Stomach (tissue), 9 donors: ENCODE measurements around the gene CYTH3. TPM values are rescaled to one million over a fixed set of nuclear protein-coding genes. Genes with fewer than 3 reads are reported as not detected.

Experiments used
- DNase-seq, 2 donors: peaks; one replicate each; pipeline versions ENCODE4 v3.0.0 to v3.0.0-alpha.2; 2013 to 2019
- H3K27ac ChIP-seq, 5 donors: fragments of 200-600 bp in 4 of 5; sonication (generic) in 4 of 5; one replicate each; pipeline ENCODE4 v1.5.1; 2013 to 2019; ENCODE audit warnings: mild to moderate bottlenecking in 1 of 5, moderate library complexity in 1 of 5
- H3K27me3 ChIP-seq, 3 donors: fragments of 200-600 bp; sonication (generic); one replicate each; pipeline ENCODE4 v1.5.1; 2017 to 2019; ENCODE audit warnings: mixed run types in 1 of 3
- H3K36me3 ChIP-seq, 4 donors: fragments of 200-600 bp; sonication (generic); 1 replicate in 3 of 4; 2 replicates in 1 of 4; pipeline ENCODE4 v1.5.1; 2016 to 2019
- H3K4me1 ChIP-seq, 4 donors: fragments of 200-600 bp; sonication (generic); one replicate each; pipeline ENCODE4 v1.5.1; 2016 to 2019
- H3K4me3 ChIP-seq, 4 donors: fragments of 200-600 bp; sonication (generic) in 3 of 4; one replicate each; pipeline ENCODE4 v1.5.1; 2016 to 2019; ENCODE audit warnings: mild to moderate bottlenecking in 1 of 4
- H3K9me3 ChIP-seq, 4 donors: fragments of 200-600 bp; sonication (generic); one replicate each; pipeline ENCODE4 v1.5.1; 2016 to 2019
- EP300 ChIP-seq: sonication (generic); formaldehyde crosslinking; IDR thresholded peaks from one replicate; pipeline ENCODE4 v1.6.1; 2017; ENCODE audit warnings: antibody characterized with exemption
- POLR2A ChIP-seq, 4 donors: fragments of 450-650 bp; IDR thresholded peaks; one replicate each; pipeline ENCODE4 v1.6.1; 2016; ENCODE audit warnings: antibody characterized with exemption in 4 of 4, control low read depth in 2 of 4, mild to moderate bottlenecking in 1 of 4, moderate library complexity in 1 of 4
- POLR2AphosphoS5 ChIP-seq, 3 donors: sonication (generic); formaldehyde crosslinking; IDR thresholded peaks; one replicate each; pipeline ENCODE4 v1.6.1; 2016; ENCODE audit warnings: antibody characterized with exemption in 3 of 3
- WGBS, 5 donors: extraction: QIAGEN DNeasy Blood & Tissue Kit in 3 of 5; methylation state at CpG; one replicate each; pipeline versions ENCODE4 v1.1.5 to v1.1.7; 2013 to 2018; 5-methylcytosine and 5-hydroxymethylcytosine counted together
- intact Hi-C: fragments of 100-400 bp; cut with DNase I; formaldehyde crosslinking; loops from one replicate; pipeline ENCODE4 v1.15.1; 2023; ENCODE audit warnings: low total_unique reads
- polyA plus RNA-seq, 3 donors: library from polyadenylated mRNA; stranded (reverse); fragments of 200-250 nt; gene quantifications; one replicate each; pipeline ENCODE4 v1.2.3, GENCODE V29; 2013
- total RNA-seq, 5 donors: library from RNA; depleted of rRNA; stranded (reverse); fragments of >200 nt; gene quantifications; one replicate each; pipeline versions ENCODE4 v1.1.0 to v1.2.3, GENCODE V29; 2014 to 2016
- TF ChIP-seq, protein P1 (sequence below), 7 experiments: fragments of 450-650 bp in 4 of 7; fragments of 200-600 bp in 3 of 7; sonication (generic) in 3 of 7; IDR thresholded peaks; one replicate each; pipeline ENCODE4 v1.5.1; 2016 to 2019; ENCODE audit warnings: antibody characterized with exemption in 7 of 7, control low read depth in 2 of 7, mild to moderate bottlenecking in 1 of 7
- donor health status: healthy with polysubstance abuse.
- donor health status: Bipolar disorder and iron deficiency.
- donor health status: healthy.

The CYTH3 gene
- total and polyA plus RNA-seq, 8 donors = 5.1 to 33.8 (median 16.1) TPM

DNA sequence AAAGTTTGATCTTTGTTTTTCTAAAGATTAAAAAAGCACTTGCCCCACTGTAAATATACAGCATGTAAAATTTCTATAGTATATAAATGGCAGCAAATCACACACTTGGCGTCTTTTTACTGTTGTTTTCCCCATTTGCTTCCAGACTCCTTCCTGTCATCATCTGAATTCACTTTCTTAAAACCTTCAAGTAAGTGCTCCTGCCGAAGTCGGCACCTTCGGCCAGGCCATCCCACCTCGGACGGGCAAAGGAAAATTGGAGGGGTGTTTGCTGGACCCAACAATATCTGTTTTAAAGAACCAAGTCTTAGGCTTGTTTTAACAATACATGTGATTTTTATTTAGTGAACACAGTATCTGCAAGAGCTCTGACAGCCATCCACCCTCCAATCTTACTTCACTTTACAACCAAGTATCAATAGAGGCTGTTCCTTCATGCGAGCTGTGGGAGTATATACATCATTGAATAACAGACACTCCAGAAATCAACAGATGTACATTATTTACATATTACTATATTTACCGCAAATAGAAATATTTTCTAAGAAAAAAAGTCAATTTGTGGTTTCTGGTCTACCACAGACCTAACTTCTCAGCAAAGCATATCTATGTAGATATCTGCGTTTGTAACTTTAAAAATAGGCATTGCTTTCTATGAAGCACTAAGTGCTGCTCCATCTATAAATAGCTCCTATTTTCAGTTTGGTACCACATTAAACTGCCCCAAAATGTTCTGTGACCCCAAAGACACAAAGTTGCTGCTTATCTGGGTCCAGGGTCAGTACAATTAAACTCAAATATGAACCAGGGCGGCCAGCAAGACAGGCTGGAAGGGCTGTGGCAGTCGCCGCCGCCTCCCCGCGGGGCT, 110.7 kb downstream of the CYTH3 start:
- Histone ChIP-seq H3K36me3 (peaks cover 34 to 95% (median 85%) of the 10 kb centered on the region in 4 donors), H3K4me3 (no peak overlapping the region), H3K27ac (peak overlapping the region in 4 of 5 donors; percentile 1 to 69 (median 38)), H3K4me1 (peaks cover 0 to 22% (median 9%) of the 10 kb centered on the region in 4 donors), H3K27me3 (no peaks in the 10 kb centered on the region), H3K9me3 (no peaks in the 10 kb centered on the region)
- TF ChIP-seq POLR2AphosphoS5 (IDR thresholded peaks at IDR 0.05) (no peak), EP300 (no peak), POLR2A (IDR thresholded peaks at IDR 0.05) (no peak)
- TF ChIP-seq, protein P1, sequence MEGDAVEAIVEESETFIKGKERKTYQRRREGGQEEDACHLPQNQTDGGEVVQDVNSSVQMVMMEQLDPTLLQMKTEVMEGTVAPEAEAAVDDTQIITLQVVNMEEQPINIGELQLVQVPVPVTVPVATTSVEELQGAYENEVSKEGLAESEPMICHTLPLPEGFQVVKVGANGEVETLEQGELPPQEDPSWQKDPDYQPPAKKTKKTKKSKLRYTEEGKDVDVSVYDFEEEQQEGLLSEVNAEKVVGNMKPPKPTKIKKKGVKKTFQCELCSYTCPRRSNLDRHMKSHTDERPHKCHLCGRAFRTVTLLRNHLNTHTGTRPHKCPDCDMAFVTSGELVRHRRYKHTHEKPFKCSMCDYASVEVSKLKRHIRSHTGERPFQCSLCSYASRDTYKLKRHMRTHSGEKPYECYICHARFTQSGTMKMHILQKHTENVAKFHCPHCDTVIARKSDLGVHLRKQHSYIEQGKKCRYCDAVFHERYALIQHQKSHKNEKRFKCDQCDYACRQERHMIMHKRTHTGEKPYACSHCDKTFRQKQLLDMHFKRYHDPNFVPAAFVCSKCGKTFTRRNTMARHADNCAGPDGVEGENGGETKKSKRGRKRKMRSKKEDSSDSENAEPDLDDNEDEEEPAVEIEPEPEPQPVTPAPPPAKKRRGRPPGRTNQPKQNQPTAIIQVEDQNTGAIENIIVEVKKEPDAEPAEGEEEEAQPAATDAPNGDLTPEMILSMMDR (IDR thresholded peaks at IDR 0.05) = no peak
- DNase-seq = no peak
- 78 to 84% (median 81%) methylated on average over 15 of the region's 15 CpGs for WGBS, 5 donors
- intact Hi-C loops = loop anchor here (5.0 kb wide), 1 partner anchor 161 kb away; no protein-coding TSS in a partner anchor

DNA sequence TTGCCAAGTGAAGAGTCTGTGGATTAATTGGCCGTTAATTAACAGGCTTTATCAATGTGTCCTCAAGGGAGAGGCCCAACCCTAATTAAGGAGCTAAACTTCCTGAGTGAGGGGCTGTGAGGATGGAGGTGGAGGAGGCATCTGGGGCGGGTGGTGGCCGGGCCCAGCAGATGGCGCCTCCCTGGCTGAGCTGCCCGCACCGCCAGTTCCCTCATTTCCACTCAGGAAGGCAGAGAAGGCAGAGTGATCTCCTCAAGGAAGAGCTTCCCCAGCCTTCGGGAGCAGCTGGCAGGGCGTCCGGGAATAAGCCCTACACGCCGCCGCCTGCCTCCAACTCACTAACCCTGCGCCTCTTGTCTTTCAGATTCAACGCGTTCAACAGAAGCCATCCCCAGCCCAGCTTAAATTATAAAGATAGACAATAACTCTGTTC, 112.2 kb downstream of the CYTH3 start:
- Histone ChIP-seq H3K27me3 (no peaks in the 10 kb centered on the region), H3K4me1 (peaks cover 0 to 22% (median 9%) of the 10 kb centered on the region in 4 donors), H3K4me3 (no peak overlapping the region), H3K27ac (peak overlapping the region in 4 of 5 donors; percentile 10 to 63 (median 35)), H3K36me3 (peaks cover 38 to 99% (median 87%) of the 10 kb centered on the region in 4 donors), H3K9me3 (no peaks in the 10 kb centered on the region)
- WGBS, 5 donors = 34 to 48% (median 43%) methylated on average over 15 of the region's 15 CpGs
- TF ChIP-seq, protein P1 (IDR thresholded peaks at IDR 0.05) = peak in 5 of 7 experiments; percentile 48 to 75 (median 58)
- TF ChIP-seq POLR2A (IDR thresholded peaks at IDR 0.05) (no peak), POLR2AphosphoS5 (IDR thresholded peaks at IDR 0.05) (peak in 2 of 3 donors; percentile 43 to 65), EP300 (no peak)
- peak; percentile 51 to 84 for DNase-seq
- intact Hi-C loops = loop anchor here (5.0 kb wide), 1 partner anchor 162 kb away; no protein-coding TSS in a partner anchor

DNA sequence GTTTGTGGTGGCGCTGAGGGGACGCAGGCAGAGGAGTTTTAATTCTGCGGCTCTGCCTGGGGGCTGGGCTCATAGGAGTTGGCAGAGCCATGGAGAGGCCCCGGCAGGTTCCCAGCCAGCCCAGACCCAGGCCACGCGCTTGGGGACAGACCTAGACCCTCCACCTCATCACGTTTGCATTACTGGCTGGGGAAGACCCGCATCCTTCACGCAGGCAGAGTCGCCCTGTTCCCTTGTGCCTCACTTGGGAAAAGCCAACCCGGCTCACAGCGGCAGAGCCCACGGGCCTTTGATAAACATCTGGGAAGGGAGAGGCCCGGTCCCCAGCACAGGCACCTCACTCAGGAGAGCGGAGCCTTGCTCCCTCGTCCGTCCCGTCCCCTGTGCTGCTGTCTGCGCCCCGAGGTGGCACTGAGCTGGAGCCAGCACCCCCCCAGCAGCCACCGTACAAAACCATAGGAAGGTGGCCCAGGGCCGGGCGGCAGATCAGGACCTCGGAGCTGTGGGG, 112.8 kb downstream of the CYTH3 start:
- TF ChIP-seq POLR2A (IDR thresholded peaks at IDR 0.05) (no peak), POLR2AphosphoS5 (IDR thresholded peaks at IDR 0.05) (no peak), EP300 (no peak)
- TF ChIP-seq, protein P1 (IDR thresholded peaks at IDR 0.05) = no peak
- peaks cover 36 to 99% (median 87%) of the 10 kb centered on the region in 4 donors for H3K36me3 ChIP-seq
- H3K27ac ChIP-seq = peak overlapping the region in 3 of 5 donors; percentile 10 to 63 (median 49)
- intact Hi-C loops = loop anchor here (5.0 kb wide), 1 partner anchor 163 kb away; no protein-coding TSS in a partner anchor
- DNase-seq = peak in 1 of 2 donors; percentile 24
- no peaks in the 10 kb centered on the region for H3K27me3 ChIP-seq
- peaks cover 0 to 22% (median 9%) of the 10 kb centered on the region in 4 donors for H3K4me1 ChIP-seq
- 79 to 91% (median 80%) methylated on average over 22 to 24 of the region's 24 CpGs for WGBS, 5 donors
- H3K9me3 ChIP-seq = no peaks in the 10 kb centered on the region
- no peak overlapping the region for H3K4me3 ChIP-seq

DNA sequence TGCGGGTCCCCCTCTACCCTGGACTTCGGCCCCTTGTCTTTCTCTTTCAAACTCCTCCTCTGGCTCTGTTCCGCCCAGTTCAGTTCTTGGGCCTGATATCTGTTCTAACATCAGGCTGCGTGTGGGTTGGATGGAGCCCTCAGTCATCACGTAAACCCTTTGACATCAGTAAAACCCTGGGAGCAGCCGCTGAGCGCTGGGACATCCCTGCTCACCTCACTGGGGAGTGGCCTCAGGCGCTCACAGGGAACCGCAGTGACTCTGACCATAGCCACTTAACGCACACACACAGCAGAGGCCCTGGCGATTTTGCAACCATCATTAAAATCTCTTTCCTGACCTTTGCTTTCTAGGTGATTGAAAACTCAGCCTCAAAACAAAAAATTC, 113.3 kb downstream of the CYTH3 start:
- intact Hi-C loops = no loop called here
- no peak overlapping the region for H3K4me3 ChIP-seq
- H3K4me1 ChIP-seq = peaks cover 0 to 22% (median 9%) of the 10 kb centered on the region in 4 donors
- no peaks in the 10 kb centered on the region for H3K9me3 ChIP-seq
- peak overlapping the region in 2 of 5 donors; percentile 49 to 63 for H3K27ac ChIP-seq
- no peaks in the 10 kb centered on the region for H3K27me3 ChIP-seq
- WGBS, 5 donors = 83 to 89% (median 87%) methylated on average over 11 of the region's 11 CpGs
- no peak for DNase-seq
- TF ChIP-seq POLR2AphosphoS5 (IDR thresholded peaks at IDR 0.05) = no peak
- no peak for TF ChIP-seq POLR2A (IDR thresholded peaks at IDR 0.05)
- TF ChIP-seq, protein P1 (IDR thresholded peaks at IDR 0.05) = no peak
- no peak for TF ChIP-seq EP300
- peaks cover 36 to 99% (median 87%) of the 10 kb centered on the region in 4 donors for H3K36me3 ChIP-seq
